Heart right ventricle (tissue), 16 donors: ENCODE results near the gene ADAM11. TPM values are rescaled to one million over a fixed set of nuclear protein-coding genes. Genes with fewer than 3 reads are reported as not detected.

Experiments
- ATAC-seq, 8 donors: fragments of 200-7000 bp; cut with Tn5 transposase; one replicate each; pipeline ENCODE4 v1.9.1; 2020; ENCODE audit warnings: mild to moderate bottlenecking in 8 of 8, moderate library complexity in 8 of 8, moderate number of reproducible peaks in 1 of 8
- DNase-seq, 2 donors: peaks; one replicate each; pipeline ENCODE4 v3.0.0-alpha.2; 2020
- H3K27ac ChIP-seq, 10 donors: fragments of 200-600 bp; sonication (generic) in 2 of 10; one replicate each; pipeline versions ENCODE4 v1.5.0 to v1.8.0; 2020 to 2022; ENCODE audit warnings: mild to moderate bottlenecking in 3 of 10
- H3K27me3 ChIP-seq, 7 donors: fragments of 200-600 bp; one replicate each; pipeline ENCODE4 v1.8.0; 2021 to 2022; ENCODE audit warnings: mild to moderate bottlenecking in 2 of 7
- H3K36me3 ChIP-seq, 9 donors: fragments of 200-600 bp; sonication (generic) in 1 of 9; one replicate each; pipeline versions ENCODE4 v1.5.0 to v1.8.0; 2020 to 2022; ENCODE audit warnings: mild to moderate bottlenecking in 2 of 9
- H3K4me1 ChIP-seq, 9 donors: fragments of 200-600 bp; sonication (generic) in 1 of 9; one replicate each; pipeline versions ENCODE4 v1.5.0 to v1.8.0; 2020 to 2022; ENCODE audit warnings: mild to moderate bottlenecking in 4 of 9
- H3K4me3 ChIP-seq, 10 donors: fragments of 200-600 bp; sonication (generic) in 2 of 10; one replicate each; pipeline versions ENCODE4 v1.5.0 to v1.8.0; 2020 to 2022; ENCODE audit warnings: mild to moderate bottlenecking in 7 of 10, moderate library complexity in 2 of 10
- H3K9me3 ChIP-seq, 11 donors: fragments of 200-600 bp in 10 of 11; sonication (generic) in 2 of 11; one replicate each; pipeline versions ENCODE4 v1.5.0 to v1.8.0; 2013 to 2022; ENCODE audit warnings: mild to moderate bottlenecking in 2 of 11, control low read depth in 1 of 11, moderate library complexity in 1 of 11
- whole genome bisulfite sequencing, 2 donors: extraction: QIAGEN DNeasy Blood & Tissue Kit; methylation state at CpG; one replicate each; pipeline ENCODE4 v1.1.7; 2013; ENCODE audit warnings: inconsistent platforms in 1 of 2; 5-methylcytosine and 5-hydroxymethylcytosine counted together
- intact Hi-C, 10 donors: fragments of 100-400 bp; cut with DNase I; formaldehyde crosslinking; loops; one replicate each; pipeline versions ENCODE4 v1.11.1 to v1.14.2; 2022
- polyA plus RNA-seq, 2 donors: library from polyadenylated mRNA; stranded (reverse); fragments of 200-250 nt; gene quantifications; one replicate each; pipeline ENCODE4 v1.2.3, GENCODE V29; 2013
- total RNA-seq, 10 donors: library from RNA; stranded (reverse); fragmentation: NEBNext Ultra II Directional in 3 of 10; extraction: Animal tissue kit (Norgen Biotek cat#: 25700) in 3 of 10; gene quantifications; one replicate each; pipeline versions ENCODE4 v1.2.1 to v1.2.4, GENCODE V29; 2021 to 2023
- TF ChIP-seq, protein P1 (sequence below), 9 donors: fragments of 200-600 bp; sonication (generic) in 2 of 9; IDR thresholded peaks; one replicate each; pipeline versions ENCODE4 v1.5.0 to v1.8.0; 2021 to 2022; ENCODE audit warnings: antibody characterized with exemption in 9 of 9, mild to moderate bottlenecking in 5 of 9, moderate library complexity in 1 of 9
- donor health status: Arrhythmogenic right ventricular cardiomyopathy.
- donor health status: ischemic (EF 13 %, LVEDD 7.1; RV severe dilation, severe dysfunction).
- donor health status: healthy with polysubstance abuse.
- donor health status: DM: no; HTN: yes; CAD: no.
- donor health status: DM: no; HTN: no; CAD: no.
- donor health status: ischemic (EF 25% LVEDD 6.9; RV normal size, moderate dysfunction).
- donor health status: ischemic (EF 25% LVEDD 5.7; RV mildly dilated, moderate dysfunction).
- donor health status: healthy.
- donor health status: DM: yes; HTN: yes; CAD: no.
- donor health status: Ischemic cardiomyopathy.
- donor health status: ischemic (EF 35%, LVEDD 5.7; RV mildly dilated, moderate dysfunction).
- donor health status: nonischemic (EF 11% LVEDD 7.7; RV severe dilation, severe dysfunction).
- donor health status: DM: yes; HTN: yes; CAD: no.
- donor health status: PGD.
- donor health status: ischemic (EF 29% LVEDD 5.4; RV normal size, mild dysfunction).
- donor health status: nonischemic (EF 23%, LVEDD 6.1; RV moderate dilation, normal function).

ADAM11 gene
- total and polyA plus RNA-seq, 12 donors: 0.75 to 18.3 (median 7.8) TPM

DNA sequence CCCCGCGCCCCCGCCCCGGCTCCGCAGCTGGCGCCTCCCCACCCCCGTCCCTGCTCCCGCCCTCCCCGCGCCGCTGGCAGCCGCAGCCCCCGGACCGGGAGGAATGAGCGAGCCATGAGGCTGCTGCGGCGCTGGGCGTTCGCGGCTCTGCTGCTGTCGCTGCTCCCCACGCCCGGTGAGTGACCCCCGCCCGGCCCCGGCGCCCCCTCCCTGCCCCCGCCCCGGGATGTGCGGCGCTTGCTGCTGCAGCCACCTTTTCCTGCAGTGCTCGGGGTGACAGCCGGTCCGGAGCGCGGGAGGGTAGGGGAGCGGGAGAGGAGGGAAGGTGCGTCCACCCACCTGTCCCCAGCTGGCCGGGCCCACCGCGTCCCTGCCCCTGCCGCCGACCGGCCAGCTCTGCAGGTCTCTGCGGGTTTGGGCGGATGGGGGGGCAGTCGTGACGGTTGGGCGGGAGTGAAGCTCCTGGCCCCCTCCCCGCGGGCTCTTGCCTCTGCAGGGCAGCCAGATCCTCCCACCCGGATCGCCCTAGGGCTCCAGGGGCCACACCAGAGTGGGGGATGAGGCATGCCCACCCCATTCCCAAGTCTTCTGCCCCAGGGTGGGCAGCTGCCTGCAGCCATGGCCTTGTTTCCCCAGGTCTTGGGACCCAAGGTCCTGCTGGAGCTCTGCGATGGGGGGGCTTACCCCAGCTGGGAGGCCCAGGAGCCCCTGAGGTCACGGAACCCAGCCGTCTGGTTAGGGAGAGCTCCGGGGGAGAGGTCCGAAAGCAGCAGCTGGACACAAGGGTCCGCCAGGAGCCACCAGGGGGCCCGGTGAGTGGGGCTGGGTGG, 513 bp downstream of the ADAM11 start:
- TF ChIP-seq, protein P1, sequence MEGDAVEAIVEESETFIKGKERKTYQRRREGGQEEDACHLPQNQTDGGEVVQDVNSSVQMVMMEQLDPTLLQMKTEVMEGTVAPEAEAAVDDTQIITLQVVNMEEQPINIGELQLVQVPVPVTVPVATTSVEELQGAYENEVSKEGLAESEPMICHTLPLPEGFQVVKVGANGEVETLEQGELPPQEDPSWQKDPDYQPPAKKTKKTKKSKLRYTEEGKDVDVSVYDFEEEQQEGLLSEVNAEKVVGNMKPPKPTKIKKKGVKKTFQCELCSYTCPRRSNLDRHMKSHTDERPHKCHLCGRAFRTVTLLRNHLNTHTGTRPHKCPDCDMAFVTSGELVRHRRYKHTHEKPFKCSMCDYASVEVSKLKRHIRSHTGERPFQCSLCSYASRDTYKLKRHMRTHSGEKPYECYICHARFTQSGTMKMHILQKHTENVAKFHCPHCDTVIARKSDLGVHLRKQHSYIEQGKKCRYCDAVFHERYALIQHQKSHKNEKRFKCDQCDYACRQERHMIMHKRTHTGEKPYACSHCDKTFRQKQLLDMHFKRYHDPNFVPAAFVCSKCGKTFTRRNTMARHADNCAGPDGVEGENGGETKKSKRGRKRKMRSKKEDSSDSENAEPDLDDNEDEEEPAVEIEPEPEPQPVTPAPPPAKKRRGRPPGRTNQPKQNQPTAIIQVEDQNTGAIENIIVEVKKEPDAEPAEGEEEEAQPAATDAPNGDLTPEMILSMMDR (IDR thresholded peaks at IDR 0.05): no peak
- Histone ChIP-seq H3K4me3 (peak overlapping the region; percentile 18 to 67 (median 46)), H3K36me3 (no peaks in the 10 kb centered on the region), H3K9me3 (no peaks in the 10 kb centered on the region), H3K4me1 (peaks cover 4 to 22% (median 14%) of the 10 kb centered on the region in 9 donors), H3K27me3 (peaks cover 0 to 49% (median 33%) of the 10 kb centered on the region in 7 donors), H3K27ac (no peak overlapping the region)
- ATAC-seq (peak in 3 of 8 donors; percentile 3 to 12 (median 5)), DNase-seq (no peak)
- WGBS, 2 donors: 5 to 6% methylated on average over 45 to 60 of the region's 60 CpGs
- intact Hi-C loops: no loop called here

DNA sequence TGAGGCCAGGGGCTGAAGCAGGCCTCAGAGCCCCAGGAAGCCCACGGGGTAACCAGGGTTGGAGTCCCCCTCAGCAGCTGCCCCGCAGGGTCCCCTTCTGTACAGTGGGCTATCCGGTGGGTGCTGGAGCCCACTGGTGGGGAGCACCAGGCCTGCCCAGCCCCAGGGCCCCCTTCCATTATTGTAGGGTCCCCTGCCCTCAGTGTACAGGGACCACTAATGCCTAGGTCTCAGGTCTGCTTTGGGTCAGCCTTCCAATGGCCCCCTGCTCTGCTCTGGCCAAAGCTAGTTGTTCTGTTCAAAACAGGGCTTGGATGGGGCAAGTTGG, 1.1 kb downstream of the ADAM11 start:
- 57 to 58% methylated on average over 3 of the region's 3 CpGs for WGBS, 2 donors
- ATAC-seq: peak in 2 of 8 donors; percentile 4 to 13
- H3K4me3 ChIP-seq: peak overlapping the region in 2 of 10 donors; percentile 1 to 39

DNA sequence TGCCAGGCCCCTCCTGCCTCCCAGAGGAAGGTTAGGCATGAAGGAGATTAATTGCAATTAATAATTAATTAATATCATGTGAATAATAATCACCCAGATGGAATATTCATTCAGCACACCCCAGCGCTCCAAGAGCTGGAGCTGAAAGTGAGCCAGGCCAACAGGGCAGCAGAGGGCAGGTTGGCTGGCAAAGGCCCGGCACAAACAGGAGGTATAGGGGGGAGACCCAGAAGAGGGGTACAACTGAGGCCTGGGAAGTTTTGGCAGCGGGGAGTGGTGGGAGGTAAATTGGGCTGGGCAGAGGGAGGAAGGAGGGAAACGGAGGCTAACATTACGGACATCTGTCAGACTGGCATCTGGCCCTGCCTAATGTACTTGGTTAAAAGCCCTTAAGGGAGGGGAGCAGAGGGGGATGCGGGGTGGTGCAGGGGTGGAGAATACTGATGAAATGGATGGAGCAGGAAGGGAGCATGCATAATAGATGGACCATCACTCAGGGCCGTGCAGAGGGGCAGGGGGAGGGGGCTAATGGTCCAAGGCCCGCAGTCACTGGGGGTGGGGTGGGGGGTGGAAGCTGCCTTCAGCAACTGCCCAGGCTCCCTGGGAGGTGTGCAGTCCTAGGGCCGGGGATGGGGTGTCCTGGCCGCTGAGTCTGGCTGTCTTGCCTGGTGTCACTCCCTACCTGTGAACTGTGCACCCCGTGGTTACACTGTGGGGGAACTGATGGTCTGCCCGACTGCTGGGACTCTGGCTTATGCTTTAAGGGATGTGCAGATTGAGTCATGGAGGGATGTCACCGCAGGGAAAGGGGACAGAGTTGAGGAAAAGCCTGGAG, 1.9 kb downstream of the ADAM11 start:
- H3K27ac ChIP-seq: no peak overlapping the region
- intact Hi-C loops: loop anchor here in 1 of 10 donors (10.0 kb wide), 1 partner anchor 424 kb away; no protein-coding TSS in a partner anchor

More for the DNA sequence above, 1.1 kb downstream of the ADAM11 start:
- TF ChIP-seq, protein P1 (IDR thresholded peaks at IDR 0.05): no peak
- DNase-seq: no peak
- H3K27ac ChIP-seq: no peak overlapping the region
- H3K4me1 ChIP-seq: peaks cover 4 to 22% (median 14%) of the 10 kb centered on the region in 9 donors
- intact Hi-C loops: loop anchor here in 1 of 10 donors (10.0 kb wide), 1 partner anchor 425 kb away; no protein-coding TSS in a partner anchor
- H3K36me3 ChIP-seq: no peaks in the 10 kb centered on the region
- H3K27me3 ChIP-seq: peaks cover 0 to 49% (median 33%) of the 10 kb centered on the region in 7 donors
- H3K9me3 ChIP-seq: no peaks in the 10 kb centered on the region

More for the DNA sequence above, 1.9 kb downstream of the ADAM11 start:
- H3K4me3 ChIP-seq: peak overlapping the region in 1 of 10 donors; percentile 1
- no peaks in the 10 kb centered on the region for H3K36me3 ChIP-seq
- H3K9me3 ChIP-seq: no peaks in the 10 kb centered on the region
- TF ChIP-seq, protein P1 (IDR thresholded peaks at IDR 0.05): no peak
- no peak for ATAC-seq
- H3K4me1 ChIP-seq: peaks cover 4 to 22% (median 14%) of the 10 kb centered on the region in 9 donors
- WGBS, 2 donors: 61 to 68% methylated on average over 13 of the region's 13 CpGs
- DNase-seq: no peak
- H3K27me3 ChIP-seq: peaks cover 0 to 49% (median 33%) of the 10 kb centered on the region in 7 donors
